Measurements from ENCODE around the gene ADAD2. TPM values are rescaled to one million over a fixed set of nuclear protein-coding genes. Genes with fewer than 3 reads are reported as not detected.

ADAD2 gene
- total and polyA plus RNA-seq, 2 of the 4 experiments (the other 2 are of a cell fraction): not detected

- no peak overlapping the region for H4K8ac ChIP-seq (ENCODE audit: low read depth in 2 of 2, low read length in 2 of 2)
- 0 out of 2 replicates have a peak overlapping the region, but pooled peaks have one; percentile 2 for H4K91ac ChIP-seq (ENCODE audit: insufficient read depth, low read depth, low read length)
- H2BK15ac ChIP-seq (ENCODE audit: low read depth, low read length): no peak overlapping the region
- H2BK120ac ChIP-seq (ENCODE audit: low read depth, low read length): peak overlapping the region; percentile 57; the same call in 1 of the 2 replicates
- H3K14ac ChIP-seq (replicated peaks; ENCODE audit: low read depth, low read length): no peak overlapping the region
- in situ Hi-C loops (cut with MboI; ENCODE audit: low sequenced_read_pairs) (loop anchor here (5.0 to 10.0 kb wide), 2 partner anchors 91 to 213 kb away; partner anchors contain the start of gene NECAB2), dilution Hi-C loops (cut with HindIII; ENCODE audit: low sequenced_read_pairs, unreplicated experiment) (no loop called here), intact Hi-C loops (cut with micrococcal nuclease) (loop anchor here (5.0 kb wide), 3 partner anchors 61 to 129 kb away; partner anchors contain the start of gene MBTPS1)
- no peak overlapping the region for H3K4me3 ChIP-seq (ENCODE audit: insufficient read depth, low read depth, low read length)
- peak overlapping the region; percentile 62; the same call in 1 of the 2 replicates for H2BK20ac ChIP-seq (ENCODE audit: low read depth, low read length)
- H3K27me3 ChIP-seq (ENCODE audit: control insufficient read depth, insufficient read depth, low read length): no peaks in the 10 kb centered on the region
- peaks cover 16% of the 10 kb centered on the region for H4K20me1 ChIP-seq (ENCODE audit: insufficient read depth, low read length)
- DNase-seq (no peak), ATAC-seq (ENCODE audit: low read depth) (no peak)
- H3K56ac ChIP-seq (ENCODE audit: extremely low read depth, insufficient read depth, low read length): no peak overlapping the region
- H3K4ac ChIP-seq (ENCODE audit: low read depth, low read length): peak overlapping the region; percentile 29; the same call in 1 of the 2 replicates
- no peak overlapping the region for H3K4me2 ChIP-seq (ENCODE audit: low read depth, low read length)
- peaks cover 12% of the 10 kb centered on the region; the same call in 1 of the 2 replicates for H3K9me1 ChIP-seq (ENCODE audit: insufficient read depth, low read length)
- peaks cover 15% of the 10 kb centered on the region for H3K4me1 ChIP-seq (ENCODE audit: control insufficient read depth, insufficient read depth, low read length)
- H4K5ac ChIP-seq (ENCODE audit: low read depth, low read length): no peak overlapping the region
- H3K23ac ChIP-seq (ENCODE audit: low read depth, low read length): no peak overlapping the region
- peak overlapping the region; percentile 8 for H2AK9ac ChIP-seq (replicated peaks; ENCODE audit: low read depth, low read length, poor library complexity)
- no CpG with 5 or more reads among the region's 15 CpGs for WGBS, 2 experiments (ENCODE audit: extremely low coverage in 2 of 2, insufficient read length in 1 of 2)
- POLR2A ChIA-PET (ENCODE audit: unreplicated experiment): interaction anchor here (0.8 kb wide), 1 partner anchor 129 kb away, joined by 3 read pairs; no protein-coding TSS in a partner anchor
- H2AFZ ChIP-seq (replicated peaks; ENCODE audit: low read length, poor library complexity): no peak overlapping the region
- BruUV-seq (replicated peaks): no TSS peak
- no peaks in the 10 kb centered on the region for H3K9me3 ChIP-seq (ENCODE audit: control insufficient read depth, insufficient read depth, low read length)
- CTCF ChIA-PET: interaction anchor here (0.9 to 1.1 kb wide), 4 partner anchors 8 to 130 kb away, joined by 3 to 4 read pairs (median 3); partner anchors contain the start of genes MBTPS1 and TAF1C
- peak overlapping the region; percentile 67; the same call in 1 of the 2 replicates for H2AK5ac ChIP-seq (ENCODE audit: low read depth, low read length)
- H3K36me3 ChIP-seq (ENCODE audit: control insufficient read depth, insufficient read depth, low read length): peaks cover 44% of the 10 kb centered on the region
- H3K27ac ChIP-seq (ENCODE audit: insufficient read depth, low read length): peak overlapping the region; percentile 9; the same call in 1 of the 2 replicates
- H2BK5ac ChIP-seq (ENCODE audit: low read depth, low read length, poor library complexity, severe bottlenecking): no peak overlapping the region
- H3K79me1 ChIP-seq (ENCODE audit: low read depth in 1 of 2, low read length in 2 of 2): peaks cover 3 to 27% of the 10 kb centered on the region in 2 experiments; a peak in 3 of 4 replicates
- no peak overlapping the region for H3K9ac ChIP-seq (ENCODE audit: low read depth, low read length)
- H3K18ac ChIP-seq (ENCODE audit: low read depth, low read length): no peak overlapping the region
- TF ChIP-seq MXI1 (IDR thresholded peaks at IDR 0.05; ENCODE audit: borderline replicate concordance, low read depth, low read length) (no peak), RAD21 (IDR thresholded peaks at IDR 0.05; ENCODE audit: low read length) (no peak), CEBPB (IDR thresholded peaks at IDR 0.05; ENCODE audit: low read depth, low read length) (no peak), USF2 (IDR thresholded peaks at IDR 0.05; ENCODE audit: low read depth, low read length) (no peak), FOS (IDR thresholded peaks at IDR 0.05; ENCODE audit: low read depth, low read length) (no peak), CTCF (conservative IDR thresholded peaks at IDR 0.05; ENCODE audit: low read depth, low read length) (no peak), MAFK (IDR thresholded peaks at IDR 0.05; ENCODE audit: low read depth, low read length) (no peak), SMC3 (IDR thresholded peaks at IDR 0.05; ENCODE audit: low read depth, low read length) (no peak), POLR2A (IDR thresholded peaks at IDR 0.05; ENCODE audit: low read depth, low read length) (no peak), RCOR1 (IDR thresholded peaks at IDR 0.05; ENCODE audit: insufficient replicate concordance, low read length) (no peak), ELK1 (IDR thresholded peaks at IDR 0.05; ENCODE audit: borderline replicate concordance, low read depth, low read length) (no peak), CHD1 (IDR thresholded peaks at IDR 0.05; ENCODE audit: low read depth, low read length) (no peak), RFX5 (IDR thresholded peaks at IDR 0.05; ENCODE audit: low read depth, low read length) (no peak), NFE2L2 (IDR thresholded peaks at IDR 0.05; ENCODE audit: low read depth, low read length) (no peak), BHLHE40 (IDR thresholded peaks at IDR 0.05; ENCODE audit: low read depth, low read length) (no peak; the same call in 1 of the 2 replicates)
Measured at GRCh38 chr16:84178146-84178765, 12.7 kb upstream of the ADAD2 start.

All from IMR-90 (cell line).